ENCODE data around the gene MRPS7.

The MRPS7 gene

DNA sequence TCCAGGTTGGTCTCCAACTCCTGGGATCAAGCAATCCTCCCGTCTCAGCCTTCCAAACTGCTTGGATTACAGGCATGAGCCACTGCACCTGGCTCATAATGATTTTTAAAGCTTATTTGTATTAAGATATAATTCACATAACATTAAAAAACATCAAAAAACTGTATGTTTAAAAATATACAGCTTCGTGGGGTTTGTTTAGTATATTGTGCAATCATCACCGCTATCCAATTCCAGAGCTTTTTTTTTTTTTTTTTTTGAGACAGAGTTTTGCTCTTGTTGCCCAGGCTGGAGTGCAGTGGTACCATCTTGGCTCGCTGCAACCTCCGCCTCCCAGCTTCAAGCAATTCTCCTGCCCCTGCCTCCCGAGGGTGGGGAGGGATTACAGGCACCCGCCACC, 38.6 kb downstream of the MRPS7 start:
- Histone ChIP-seq H3K27ac (no peak overlapping the region), H3K27me3 (no peaks in the 10 kb centered on the region), H3K4me3 (no peak overlapping the region), H3K4me1 (no peaks in the 10 kb centered on the region), H3K36me3 (no peaks in the 10 kb centered on the region), H3K9me3 (no peaks in the 10 kb centered on the region)
- intact Hi-C loops (cut with DNase I; ENCODE audit: low total_unique reads) = no loop called here
- TF ChIP-seq, protein P1, sequence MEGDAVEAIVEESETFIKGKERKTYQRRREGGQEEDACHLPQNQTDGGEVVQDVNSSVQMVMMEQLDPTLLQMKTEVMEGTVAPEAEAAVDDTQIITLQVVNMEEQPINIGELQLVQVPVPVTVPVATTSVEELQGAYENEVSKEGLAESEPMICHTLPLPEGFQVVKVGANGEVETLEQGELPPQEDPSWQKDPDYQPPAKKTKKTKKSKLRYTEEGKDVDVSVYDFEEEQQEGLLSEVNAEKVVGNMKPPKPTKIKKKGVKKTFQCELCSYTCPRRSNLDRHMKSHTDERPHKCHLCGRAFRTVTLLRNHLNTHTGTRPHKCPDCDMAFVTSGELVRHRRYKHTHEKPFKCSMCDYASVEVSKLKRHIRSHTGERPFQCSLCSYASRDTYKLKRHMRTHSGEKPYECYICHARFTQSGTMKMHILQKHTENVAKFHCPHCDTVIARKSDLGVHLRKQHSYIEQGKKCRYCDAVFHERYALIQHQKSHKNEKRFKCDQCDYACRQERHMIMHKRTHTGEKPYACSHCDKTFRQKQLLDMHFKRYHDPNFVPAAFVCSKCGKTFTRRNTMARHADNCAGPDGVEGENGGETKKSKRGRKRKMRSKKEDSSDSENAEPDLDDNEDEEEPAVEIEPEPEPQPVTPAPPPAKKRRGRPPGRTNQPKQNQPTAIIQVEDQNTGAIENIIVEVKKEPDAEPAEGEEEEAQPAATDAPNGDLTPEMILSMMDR (IDR thresholded peaks at IDR 0.05) = no peak
- DNase-seq = no peak

DNA sequence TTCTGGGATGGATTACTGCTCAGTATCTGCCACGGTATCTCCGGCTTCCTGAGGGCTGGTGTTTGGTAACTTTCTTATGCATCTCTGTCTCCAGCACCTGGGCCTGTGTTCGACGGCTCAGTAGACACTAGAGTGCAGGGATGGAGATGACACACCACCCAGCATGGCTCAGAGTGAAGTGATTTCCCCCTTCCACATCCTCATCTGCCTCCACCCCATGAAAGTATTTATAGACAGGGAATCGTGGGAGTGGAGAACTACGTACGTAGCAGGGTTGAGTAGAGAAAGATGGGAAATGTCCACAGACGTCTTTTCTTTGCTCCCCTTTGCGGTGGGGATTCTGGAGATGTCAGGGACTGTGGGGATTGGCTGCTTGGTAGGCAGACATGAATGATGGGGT, 39.4 kb downstream of the MRPS7 start:
- intact Hi-C loops (cut with DNase I; ENCODE audit: low total_unique reads) = no loop called here
- Histone ChIP-seq H3K9me3 (no peaks in the 10 kb centered on the region), H3K27me3 (no peaks in the 10 kb centered on the region), H3K4me1 (no peaks in the 10 kb centered on the region), H3K36me3 (no peaks in the 10 kb centered on the region), H3K27ac (no peak overlapping the region), H3K4me3 (no peak overlapping the region)
- TF ChIP-seq, protein P1 (IDR thresholded peaks at IDR 0.05) = no peak
- DNase-seq = no peak

GRCh38 chr17:75301502-75302206, 40.0 kb downstream of the MRPS7 start:
- Histone ChIP-seq H3K9me3 (no peaks in the 10 kb centered on the region), H3K36me3 (no peaks in the 10 kb centered on the region), H3K4me1 (no peaks in the 10 kb centered on the region), H3K27ac (no peak overlapping the region), H3K27me3 (no peaks in the 10 kb centered on the region), H3K4me3 (no peak overlapping the region)
- DNase-seq = no peak
- TF ChIP-seq, protein P1 (IDR thresholded peaks at IDR 0.05) = no peak
- intact Hi-C loops (cut with DNase I; ENCODE audit: low total_unique reads) = no loop called here

DNA sequence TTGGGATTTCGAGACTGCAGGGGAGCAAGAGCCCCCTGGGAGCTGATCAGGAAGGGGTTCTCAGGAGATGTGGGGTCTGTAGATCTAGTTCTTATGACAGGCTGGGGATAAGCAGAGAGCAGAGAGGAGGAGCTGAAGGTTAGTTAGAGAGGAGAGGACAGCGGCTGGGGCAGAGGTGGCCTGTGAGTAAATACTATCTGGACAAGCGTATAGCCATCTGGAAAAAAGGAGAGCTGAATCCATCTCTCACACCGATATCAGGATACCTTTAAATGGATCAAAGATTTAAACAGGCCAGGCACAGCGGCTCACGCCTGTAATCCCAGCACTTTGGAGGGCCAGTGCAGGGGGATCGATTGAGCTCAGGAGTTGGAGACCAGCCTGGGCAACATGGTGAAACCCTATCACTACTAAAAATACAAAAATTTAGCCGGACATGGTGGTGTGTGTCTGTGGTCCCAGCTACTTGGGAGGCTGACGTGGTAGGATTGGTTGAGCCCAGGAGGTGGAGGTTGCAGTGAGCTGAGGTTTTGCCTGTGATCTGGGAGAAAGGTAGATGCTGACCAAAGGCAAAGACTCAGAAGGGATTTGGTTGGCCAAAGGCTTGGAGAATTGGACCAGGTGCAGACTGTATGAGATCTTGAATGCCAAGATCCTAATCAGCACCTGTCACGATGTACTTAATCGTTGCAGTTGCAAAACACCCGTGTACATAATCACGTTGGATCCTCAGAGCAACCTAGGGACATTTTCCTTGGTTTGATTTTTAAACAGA, 46.5 kb downstream of the MRPS7 start:
- H3K36me3 ChIP-seq = no peaks in the 10 kb centered on the region
- no peak for DNase-seq
- no peak overlapping the region for H3K27ac ChIP-seq
- intact Hi-C loops (cut with DNase I; ENCODE audit: low total_unique reads) = no loop called here
- H3K4me1 ChIP-seq = no peaks in the 10 kb centered on the region
- H3K9me3 ChIP-seq = no peaks in the 10 kb centered on the region
- no peak overlapping the region for H3K4me3 ChIP-seq
- no peaks in the 10 kb centered on the region for H3K27me3 ChIP-seq
- TF ChIP-seq, protein P1 (IDR thresholded peaks at IDR 0.05) = no peak

- Histone ChIP-seq H3K9me3 (no peaks in the 10 kb centered on the region), H3K4me3 (no peak overlapping the region), H3K27me3 (no peaks in the 10 kb centered on the region), H3K4me1 (no peaks in the 10 kb centered on the region), H3K36me3 (no peaks in the 10 kb centered on the region), H3K27ac (no peak overlapping the region)
- intact Hi-C loops (cut with DNase I; ENCODE audit: low total_unique reads) = no loop called here
- TF ChIP-seq, protein P1 (IDR thresholded peaks at IDR 0.05) = no peak
- DNase-seq = no peak
Observed at GRCh38 chr17:75308732-75309629, 47.3 kb downstream of the MRPS7 start.

Data from tibial artery (tissue), 4 donors.